Sigmoid colon (tissue), 7 donors: ENCODE data around the gene WNT11. TPM values are rescaled to one million over a fixed set of nuclear protein-coding genes. Genes with fewer than 3 reads are reported as not detected.

Source experiments
- DNase-seq: peaks from one replicate; pipeline ENCODE4 v3.0.0-alpha.2; 2019
- H3K27ac ChIP-seq, 4 donors: fragments of 200-600 bp; sonication (generic); one replicate each; pipeline ENCODE4 v1.5.1; 2016 to 2019; ENCODE audit warnings: mild to moderate bottlenecking in 1 of 4
- H3K27me3 ChIP-seq, 3 donors: fragments of 200-600 bp; sonication (generic); one replicate each; pipeline ENCODE4 v1.5.1; 2019; ENCODE audit warnings: mild to moderate bottlenecking in 1 of 3
- H3K36me3 ChIP-seq, 4 donors: fragments of 200-600 bp; sonication (generic); one replicate each; pipeline ENCODE4 v1.5.1; 2016 to 2019
- H3K4me1 ChIP-seq, 4 donors: fragments of 200-600 bp; sonication (generic); one replicate each; pipeline ENCODE4 v1.5.1; 2017 to 2019
- H3K4me3 ChIP-seq, 4 donors: fragments of 200-600 bp; sonication (generic); one replicate each; pipeline ENCODE4 v1.5.1; 2017 to 2019; ENCODE audit warnings: mild to moderate bottlenecking in 2 of 4, moderate library complexity in 1 of 4
- H3K9me3 ChIP-seq, 4 donors: fragments of 200-600 bp in 3 of 4; sonication (generic) in 3 of 4; one replicate each; pipeline versions ENCODE4 v1.5.1 to v1.6.1; 2013 to 2019
- EP300 ChIP-seq, 4 donors: sonication (generic); formaldehyde crosslinking; IDR thresholded peaks; one replicate each; pipeline ENCODE4 v1.6.1; 2017; ENCODE audit warnings: antibody characterized with exemption in 4 of 4
- POLR2A ChIP-seq, 2 donors: fragments of 450-650 bp; IDR thresholded peaks; one replicate each; pipeline ENCODE4 v1.6.1; 2016; ENCODE audit warnings: antibody characterized with exemption in 2 of 2, mild to moderate bottlenecking in 2 of 2, moderate library complexity in 2 of 2
- POLR2AphosphoS5 ChIP-seq, 4 donors: sonication (generic); formaldehyde crosslinking; IDR thresholded peaks; one replicate each; pipeline ENCODE4 v1.6.1; 2017; ENCODE audit warnings: antibody characterized with exemption in 4 of 4
- WGBS, 2 donors: extraction: QIAGEN DNeasy Blood & Tissue Kit; methylation state at CpG; one replicate each; pipeline ENCODE4 v1.1.7; 2013; 5-methylcytosine and 5-hydroxymethylcytosine counted together
- intact Hi-C: fragments of 100-400 bp; cut with DNase I; formaldehyde crosslinking; loops from one replicate; pipeline ENCODE4 v1.15.1; 2023
- polyA plus RNA-seq, 3 donors: library from polyadenylated mRNA; stranded (reverse); fragments of 200-250 nt; gene quantifications; one replicate each; pipeline ENCODE4 v1.2.3, GENCODE V29; 2013
- total RNA-seq, 4 donors: library from RNA; depleted of rRNA; stranded (reverse); fragments of >200 nt; gene quantifications; one replicate each; pipeline ENCODE4 v1.1.0, GENCODE V29; 2016
- TF ChIP-seq, protein P1 (sequence below), 4 experiments: fragments of 450-650 bp in 3 of 4; fragments of 200-600 bp in 1 of 4; IDR thresholded peaks; one replicate each; pipeline ENCODE4 v1.5.1; 2016 to 2019; ENCODE audit warnings: antibody characterized with exemption in 4 of 4, mild to moderate bottlenecking in 3 of 4, moderate library complexity in 2 of 4
- donor health status: healthy with polysubstance abuse.
- donor health status: Bipolar disorder and iron deficiency.
- donor health status: healthy.

Gene WNT11
- total and polyA plus RNA-seq, 7 donors, result 0.92 to 8.9 (median 2.2) TPM

DNA sequence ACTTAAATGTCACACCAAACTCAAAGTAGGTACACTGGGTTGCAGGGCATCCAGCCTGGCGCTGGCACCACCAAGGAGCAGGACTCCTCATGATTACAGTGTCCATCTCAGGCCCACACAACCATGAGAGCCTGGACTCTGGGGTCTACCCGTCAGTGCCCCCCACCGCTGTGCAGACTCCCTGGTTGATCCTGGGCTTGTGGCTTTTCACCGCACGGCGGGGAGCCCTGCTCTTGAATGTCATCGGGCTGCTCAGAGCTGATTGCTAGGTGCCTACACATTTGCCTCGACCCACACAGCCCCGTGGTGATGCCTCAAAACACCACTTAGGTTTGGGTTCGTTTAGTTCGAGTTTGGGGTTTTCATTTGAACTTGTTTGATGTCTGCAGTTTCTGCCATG lies 63.0 kb downstream of the WNT11 start:
- H3K9me3 ChIP-seq, result no peaks in the 10 kb centered on the region
- no peak overlapping the region for H3K4me3 ChIP-seq
- no peaks in the 10 kb centered on the region for H3K27me3 ChIP-seq
- DNase-seq, result no peak
- H3K4me1 ChIP-seq, result no peaks in the 10 kb centered on the region
- TF ChIP-seq EP300 (IDR thresholded peaks at IDR 0.05) (no peak), POLR2AphosphoS5 (IDR thresholded peaks at IDR 0.05) (no peak), POLR2A (IDR thresholded peaks at IDR 0.05) (no peak)
- TF ChIP-seq, protein P1, sequence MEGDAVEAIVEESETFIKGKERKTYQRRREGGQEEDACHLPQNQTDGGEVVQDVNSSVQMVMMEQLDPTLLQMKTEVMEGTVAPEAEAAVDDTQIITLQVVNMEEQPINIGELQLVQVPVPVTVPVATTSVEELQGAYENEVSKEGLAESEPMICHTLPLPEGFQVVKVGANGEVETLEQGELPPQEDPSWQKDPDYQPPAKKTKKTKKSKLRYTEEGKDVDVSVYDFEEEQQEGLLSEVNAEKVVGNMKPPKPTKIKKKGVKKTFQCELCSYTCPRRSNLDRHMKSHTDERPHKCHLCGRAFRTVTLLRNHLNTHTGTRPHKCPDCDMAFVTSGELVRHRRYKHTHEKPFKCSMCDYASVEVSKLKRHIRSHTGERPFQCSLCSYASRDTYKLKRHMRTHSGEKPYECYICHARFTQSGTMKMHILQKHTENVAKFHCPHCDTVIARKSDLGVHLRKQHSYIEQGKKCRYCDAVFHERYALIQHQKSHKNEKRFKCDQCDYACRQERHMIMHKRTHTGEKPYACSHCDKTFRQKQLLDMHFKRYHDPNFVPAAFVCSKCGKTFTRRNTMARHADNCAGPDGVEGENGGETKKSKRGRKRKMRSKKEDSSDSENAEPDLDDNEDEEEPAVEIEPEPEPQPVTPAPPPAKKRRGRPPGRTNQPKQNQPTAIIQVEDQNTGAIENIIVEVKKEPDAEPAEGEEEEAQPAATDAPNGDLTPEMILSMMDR (IDR thresholded peaks at IDR 0.05), result no peak
- intact Hi-C loops, result no loop called here
- no peak overlapping the region for H3K27ac ChIP-seq
- H3K36me3 ChIP-seq, result peaks cover 4 to 27% (median 15%) of the 10 kb centered on the region in 4 donors
- WGBS, 2 donors, result 94 to 97% methylated on average over 11 of the region's 11 CpGs

DNA sequence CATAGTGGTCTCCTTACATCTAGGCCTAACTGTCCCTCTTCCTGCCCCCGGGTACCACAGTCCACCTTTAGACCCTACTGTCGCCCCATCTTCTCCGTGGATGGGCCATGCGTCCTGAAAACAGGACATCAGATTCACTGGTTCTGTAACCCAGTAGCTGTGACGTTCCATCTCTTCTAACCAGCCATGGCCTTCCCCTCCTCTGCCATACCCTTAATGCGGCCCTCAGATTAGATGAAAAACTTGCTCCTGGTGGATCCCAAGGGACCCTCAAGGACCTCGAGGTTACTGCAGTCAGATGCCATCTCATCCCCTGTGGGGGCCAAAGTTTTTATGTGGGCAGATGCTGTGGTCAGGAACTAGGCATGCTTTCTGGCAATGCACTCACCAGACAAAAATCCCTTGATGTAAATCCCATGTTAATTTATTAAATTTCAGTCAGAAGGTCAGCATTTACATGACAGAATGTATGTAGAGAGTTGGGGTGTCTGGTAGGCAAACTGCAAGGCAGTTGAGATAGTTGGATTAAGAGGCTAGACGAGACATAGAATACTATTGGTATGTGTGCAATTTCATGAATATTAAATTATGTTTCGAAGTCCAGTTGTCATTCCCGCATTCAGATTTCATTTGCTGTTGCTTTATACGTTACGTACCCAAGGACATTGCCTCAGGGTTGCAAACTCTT lies 64.3 kb downstream of the WNT11 start:
- no peaks in the 10 kb centered on the region for H3K4me1 ChIP-seq
- H3K36me3 ChIP-seq, result peaks cover 4 to 30% (median 15%) of the 10 kb centered on the region in 4 donors
- no peaks in the 10 kb centered on the region for H3K27me3 ChIP-seq
- DNase-seq, result no peak
- no peak overlapping the region for H3K4me3 ChIP-seq
- 94 to 96% methylated on average over 12 of the region's 12 CpGs for WGBS, 2 donors
- intact Hi-C loops, result no loop called here
- no peaks in the 10 kb centered on the region for H3K9me3 ChIP-seq
- H3K27ac ChIP-seq, result no peak overlapping the region
- TF ChIP-seq POLR2A (IDR thresholded peaks at IDR 0.05) (no peak), EP300 (IDR thresholded peaks at IDR 0.05) (no peak), POLR2AphosphoS5 (IDR thresholded peaks at IDR 0.05) (no peak)
- TF ChIP-seq, protein P1 (IDR thresholded peaks at IDR 0.05), result no peak

DNA sequence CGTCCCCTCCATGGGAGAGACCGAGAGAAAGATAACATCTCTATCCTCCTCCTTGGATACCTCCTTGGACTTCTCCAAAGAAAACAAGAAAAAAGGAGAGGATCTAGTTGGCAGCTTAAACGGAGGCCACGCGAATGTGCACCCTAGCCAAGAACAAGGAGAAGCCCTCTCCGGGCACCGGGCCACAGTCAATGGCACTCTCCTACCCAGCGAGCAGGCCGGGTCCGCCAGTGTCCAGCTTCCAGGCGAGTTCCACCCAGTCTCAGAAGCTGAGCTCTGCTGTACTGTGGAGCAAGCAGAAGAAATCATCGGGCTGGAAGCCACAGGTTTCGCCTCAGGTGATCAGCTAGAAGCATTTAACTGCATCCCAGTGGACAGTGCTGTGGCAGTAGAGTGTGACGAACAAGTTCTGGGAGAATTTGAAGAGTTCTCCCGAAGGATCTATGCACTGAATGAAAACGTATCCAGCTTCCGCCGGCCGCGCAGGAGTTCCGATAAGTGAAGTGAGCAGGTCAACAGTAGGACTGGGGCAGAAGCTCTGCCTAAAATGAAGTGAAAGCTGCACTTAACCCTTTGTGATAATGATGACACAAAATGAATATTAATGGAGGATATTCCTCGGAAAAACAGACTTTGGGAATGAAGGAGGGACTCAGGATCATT lies 65.3 kb downstream of the WNT11 start:
- WGBS, 2 donors, result 96 to 97% methylated on average over 22 of the region's 22 CpGs
- no peak for DNase-seq

DNA sequence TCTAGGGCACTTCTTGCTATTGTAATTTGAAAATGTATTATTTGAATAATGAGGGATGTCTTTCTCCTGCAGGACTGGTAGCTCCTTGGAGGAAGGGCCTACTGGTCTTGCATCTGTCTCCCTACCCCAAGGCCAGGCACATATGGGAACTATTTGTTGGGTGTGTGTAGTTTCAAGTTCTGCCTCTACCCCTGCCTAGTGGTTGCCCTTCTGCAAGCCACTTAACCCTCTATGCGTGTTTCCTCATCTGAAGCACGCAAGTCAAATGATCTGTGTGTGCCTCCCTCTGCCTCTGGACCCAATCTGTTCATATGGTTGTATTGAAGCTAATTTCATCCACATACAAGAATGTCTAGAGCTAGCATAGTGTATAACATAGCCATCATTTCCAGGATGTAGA lies 67.0 kb downstream of the WNT11 start:
- Histone ChIP-seq H3K27me3 (no peaks in the 10 kb centered on the region), H3K27ac (no peak overlapping the region), H3K36me3 (peaks cover 4 to 37% (median 15%) of the 10 kb centered on the region in 4 donors), H3K4me3 (no peak overlapping the region), H3K4me1 (no peaks in the 10 kb centered on the region), H3K9me3 (no peaks in the 10 kb centered on the region)
- intact Hi-C loops, result no loop called here
- whole genome bisulfite sequencing, 2 donors, result 87 to 91% methylated on average over 2 of the region's 2 CpGs
- TF ChIP-seq EP300 (IDR thresholded peaks at IDR 0.05) (no peak), POLR2AphosphoS5 (IDR thresholded peaks at IDR 0.05) (no peak), POLR2A (IDR thresholded peaks at IDR 0.05) (no peak)
- TF ChIP-seq, protein P1 (IDR thresholded peaks at IDR 0.05), result no peak
- DNase-seq, result no peak

More for the DNA sequence above, 65.3 kb downstream of the WNT11 start:
- intact Hi-C loops, result no loop called here
- Histone ChIP-seq H3K36me3 (peaks cover 4 to 30% (median 15%) of the 10 kb centered on the region in 4 donors), H3K27me3 (no peaks in the 10 kb centered on the region), H3K4me3 (no peak overlapping the region), H3K27ac (no peak overlapping the region), H3K4me1 (no peaks in the 10 kb centered on the region), H3K9me3 (no peaks in the 10 kb centered on the region)
- TF ChIP-seq POLR2AphosphoS5 (IDR thresholded peaks at IDR 0.05), result no peak
- TF ChIP-seq POLR2A (IDR thresholded peaks at IDR 0.05), result no peak
- TF ChIP-seq EP300 (IDR thresholded peaks at IDR 0.05), result no peak
- TF ChIP-seq, protein P1 (IDR thresholded peaks at IDR 0.05), result no peak

Other genes starting within 250 kb of the WNT11 start
- gene THAP12, start 174.6 kb upstream of the WNT11 start, total RNA-seq, result 10 to 100 TPM; 27.7 to 35.0 (median 31.4) TPM
- gene THAP12, start 174.6 kb upstream of the WNT11 start, polyA plus RNA-seq, result 10 to 100 TPM; 27.1 to 43.2 (median 27.3) TPM
- gene GVQW3, start 174.8 kb upstream of the WNT11 start, total RNA-seq, result 1 to 10 TPM in 3 of 4 donors, under 1 TPM in 1; 0.41 to 4.7 (median 2.2) TPM
- gene GVQW3, start 174.8 kb upstream of the WNT11 start, polyA plus RNA-seq, result 1 to 10 TPM in 1 of 3 donors, under 1 TPM in 2; 0.60 to 1.9 (median 0.69) TPM
- gene EMSY, start 238.5 kb upstream of the WNT11 start, total RNA-seq, result 10 to 100 TPM; 20.8 to 51.8 (median 31.5) TPM
- gene EMSY, start 238.5 kb upstream of the WNT11 start, polyA plus RNA-seq, result 10 to 100 TPM in 2 of 3 donors, 1 to 10 TPM in 1; 7.4 to 10.8 (median 10.3) TPM